HCT116 (cell line): ENCODE data around the gene SDK1. TPM values are rescaled to one million over a fixed set of nuclear protein-coding genes. Genes with fewer than 3 reads are reported as not detected.

ENCODE experiments used
- ATAC-seq: fragments of 200-7000 bp; cut with Tn5 transposase; 2 replicates; pipeline ENCODE4 v1.9.1; 2020; ENCODE audit warnings: mild to moderate bottlenecking, moderate library complexity
- BruUV-seq: library from RNA; stranded (reverse); fragments of 400-500 nt; replicated peaks from 2 replicates; lab custom pipeline; 2021; lab: Mats Ljungman, UMichigan
- CTCF ChIA-PET: fragments of 300-600 bp; sonication (Branson Sonifier 250); formaldehyde crosslinking; loops from one replicate; lab custom pipeline; 2021; ENCODE audit warnings: antibody characterized with exemption; lab: Charles Lee
- POLR2A ChIA-PET: fragments of 300-600, 350-600 bp; sonication (Branson Sonifier 250); formaldehyde crosslinking; loops from one replicate; lab custom pipeline; 2021; ENCODE audit warnings: antibody characterized with exemption; lab: Charles Lee
- RAD21 ChIA-PET, 2 experiments: fragments of 300-600 bp; sonication (Branson Sonifier 250); formaldehyde crosslinking; loops; one replicate each; lab custom pipeline; 2023; ENCODE audit warnings: low total read pairs in 2 of 2; ENCODE audit not compliant: uncharacterized antibody in 2 of 2, unreplicated experiment in 2 of 2, low non-redundant PET in 1 of 2; lab: Charles Lee
- DNase-seq: peaks from one replicate; pipeline ENCODE4 v3.0.0-alpha.2; 2010; ENCODE audit warnings: low read depth, low spot score
- H2AFZ ChIP-seq: fragments of 200-600 bp; shearing (Covaris generic), sonication (generic); 2 replicates; pipeline ENCODE4 v1.6.1; 2017; ENCODE audit warnings: low read depth, mixed run types, mixed read lengths, antibody characterized with exemption, low read length; ENCODE audit not compliant: poor library complexity, severe bottlenecking
- H3K27ac ChIP-seq: 2 replicates; pipeline ENCODE4 v1.5.1; 2012; ENCODE audit warnings: low read depth, low read length
- H3K27me3 ChIP-seq: fragments of 200-600 bp; sonication (generic); 2 replicates; pipeline ENCODE4 v1.6.1; 2016; ENCODE audit warnings: mixed run types, low read length, mixed read lengths; ENCODE audit not compliant: insufficient read depth
- H3K36me3 ChIP-seq, 2 experiments: fragments of 200-500 bp in 1 of 2; fragments of 200-600 bp in 1 of 2; sonication (Bioruptor generic) in 1 of 2; sonication (generic) in 1 of 2; 2 replicates each; pipeline versions ENCODE4 v1.5.1 to v1.6.1; 2014 to 2016; ENCODE audit warnings: low read length in 2 of 2, inconsistent platforms in 1 of 2, mixed read lengths in 1 of 2, mixed run types in 1 of 2; ENCODE audit not compliant: insufficient read depth in 2 of 2, control insufficient read depth in 1 of 2
- H3K4me1 ChIP-seq, 2 experiments: fragments of 200-600 bp in 1 of 2; sonication (generic) in 1 of 2; 2 replicates each; pipeline versions ENCODE4 v1.5.1 to v1.6.1; 2012 to 2017; ENCODE audit warnings: low read length in 2 of 2, inconsistent platforms in 1 of 2, mild to moderate bottlenecking in 1 of 2, mixed read lengths in 1 of 2, mixed run types in 1 of 2, moderate library complexity in 1 of 2; ENCODE audit not compliant: insufficient read depth in 2 of 2, control insufficient read depth in 1 of 2
- H3K4me2 ChIP-seq: fragments of 200-600 bp; sonication (generic); 2 replicates; pipeline ENCODE4 v1.6.1; 2017; ENCODE audit warnings: mixed run types, low read length, mixed read lengths
- H3K4me3 ChIP-seq, 2 experiments: fragments of 200-600 bp in 1 of 2; sonication (generic) in 1 of 2; replicated peaks in 1 of 2; 2 replicates each; pipeline ENCODE4 v1.5.1; 2011 to 2016; ENCODE audit warnings: low read length in 2 of 2, control low read depth in 1 of 2, low read depth in 1 of 2, mild to moderate bottlenecking in 1 of 2, mixed read lengths in 1 of 2, mixed run types in 1 of 2
- H3K79me2 ChIP-seq: fragments of 200-600 bp; sonication (generic); 2 replicates; pipeline ENCODE4 v1.6.1; 2017; ENCODE audit warnings: mild to moderate bottlenecking, mixed run types, low read length, moderate library complexity, mixed read lengths; ENCODE audit not compliant: insufficient read depth
- H3K9ac ChIP-seq: fragments of 200-600 bp; sonication (generic); 2 replicates; pipeline ENCODE4 v1.6.1; 2016; ENCODE audit warnings: low read length, mixed read lengths
- H3K9me2 ChIP-seq: fragments of 200-600 bp; sonication (generic), shearing (Covaris generic); 2 replicates; pipeline ENCODE4 v1.6.1; 2017; ENCODE audit warnings: mixed run types, mild to moderate bottlenecking, moderate library complexity; ENCODE audit not compliant: insufficient read depth
- H3K9me3 ChIP-seq, 2 experiments: fragments of 200-500 bp in 1 of 2; fragments of 200-600 bp in 1 of 2; sonication (Bioruptor generic) in 1 of 2; sonication (generic) in 1 of 2; 2 replicates each; pipeline ENCODE4 v1.6.1; 2014 to 2017; ENCODE audit warnings: low read length in 2 of 2, mixed read lengths in 2 of 2, inconsistent platforms in 1 of 2, low read depth in 1 of 2, mild to moderate bottlenecking in 1 of 2, mixed run types in 1 of 2, moderate library complexity in 1 of 2; ENCODE audit not compliant: control insufficient read depth in 1 of 2, insufficient read depth in 1 of 2
- H4K20me1 ChIP-seq: fragments of 200-600 bp; sonication (generic), shearing (Covaris generic); 2 replicates; pipeline ENCODE4 v1.6.1; 2017; ENCODE audit warnings: mixed run types, mild to moderate bottlenecking, moderate library complexity; ENCODE audit not compliant: insufficient read depth
- CBX3 ChIP-seq: IDR thresholded peaks from 2 replicates; pipeline ENCODE4 v1.6.1; 2012; ENCODE audit warnings: low read depth
- CTCF ChIP-seq, 3 experiments: fragments of 200-600 bp in 1 of 3; sonication (generic) in 1 of 3; IDR thresholded peaks in 2 of 3; conservative IDR thresholded peaks in 1 of 3; 2 replicates each; pipeline ENCODE4 v1.5.1; 2012 to 2017; ENCODE audit warnings: low read depth in 2 of 3, low read length in 2 of 3, antibody characterized with exemption in 1 of 3, borderline replicate concordance in 1 of 3, control low read depth in 1 of 3, mild to moderate bottlenecking in 1 of 3, mixed read lengths in 1 of 3, mixed run types in 1 of 3, moderate library complexity in 1 of 3; ENCODE audit not compliant: insufficient read depth in 1 of 3
- ELF1 ChIP-seq: IDR thresholded peaks from 2 replicates; pipeline ENCODE4 v1.6.1; 2012; ENCODE audit warnings: low read depth, borderline replicate concordance
- EZH2 ChIP-seq: fragments of 200-600 bp; sonication (generic); IDR thresholded peaks from 2 replicates; pipeline ENCODE4 v1.6.1; 2017; ENCODE audit warnings: antibody characterized with exemption, mixed run types
- EZH2phosphoT487 ChIP-seq: fragments of 200-600 bp; IDR thresholded peaks from 2 replicates; pipeline ENCODE4 v1.6.1; 2018; ENCODE audit warnings: antibody characterized with exemption, borderline replicate concordance
- FOSL1 ChIP-seq: IDR thresholded peaks from 2 replicates; pipeline ENCODE4 v1.6.1; 2012; ENCODE audit warnings: low read depth
- JUND ChIP-seq: IDR thresholded peaks from 2 replicates; pipeline ENCODE4 v1.6.1; 2012
- REST ChIP-seq: IDR thresholded peaks from 2 replicates; pipeline ENCODE4 v1.6.1; 2012; ENCODE audit warnings: low read depth
- SIN3A ChIP-seq: IDR thresholded peaks from 2 replicates; pipeline ENCODE4 v1.6.1; 2012; ENCODE audit warnings: low read depth
- SP1 ChIP-seq: IDR thresholded peaks from 2 replicates; pipeline ENCODE4 v1.6.1; 2012; ENCODE audit warnings: low read depth
- TCF7L2 ChIP-seq: IDR thresholded peaks from 2 replicates; pipeline ENCODE4 v1.7.0; 2011; ENCODE audit warnings: borderline replicate concordance, inconsistent platforms; ENCODE audit not compliant: insufficient read depth, insufficient read length; ENCODE audit errors: extremely low read depth
- ZNF274 ChIP-seq: fragments of 200-500 bp; sonication (Bioruptor generic); IDR thresholded peaks from 2 replicates; pipeline ENCODE4 v1.6.1; 2014; ENCODE audit warnings: mild to moderate bottlenecking, low read depth, low read length, inconsistent platforms
- intact Hi-C: fragments of 100-400 bp; cut with micrococcal nuclease; formaldehyde crosslinking; loops from 2 replicates; pipeline ENCODE4 v1.10.0; 2022
- total RNA-seq: library from RNA; stranded (reverse); gene quantifications from one replicate; pipeline ENCODE4 v1.2.1, GENCODE V29; 2021; ENCODE audit not compliant: unreplicated experiment

SDK1 gene
- total RNA-seq, 1 experiment from 2014 or later, result 0.05 TPM

- no peak for TF ChIP-seq FOSL1
- TF ChIP-seq SIN3A, result no peak
- TF ChIP-seq JUND, result no peak
- no peak for TF ChIP-seq EZH2phosphoT487
- TF ChIP-seq, all 23 proteins: peak for 0
Measured at GRCh38 chr7:4203626-4204512, 902.8 kb downstream of the SDK1 start (continued).

GRCh38 chr7:4204513-4205165 is 903.6 kb downstream of the SDK1 start:
- RAD21 ChIA-PET, result no interaction called here
- Histone ChIP-seq H4K20me1 (no peaks in the 10 kb centered on the region), H3K9ac (no peak overlapping the region), H3K4me2 (no peak overlapping the region), H3K27me3 (no peaks in the 10 kb centered on the region), H3K79me2 (no peaks in the 10 kb centered on the region), H3K9me2 (no peaks in the 10 kb centered on the region), H3K27ac (no peak overlapping the region)
- POLR2A ChIA-PET, result no interaction called here
- no peak for DNase-seq
- BruUV-seq, result no TSS peak
- intact Hi-C loops, result no loop called here
- TF ChIP-seq EZH2phosphoT487, result no peak
- TF ChIP-seq CTCF (IDR thresholded peaks at IDR 0.05 in 2 of 3, conservative IDR thresholded peaks at IDR 0.05 in 1 of 3; ENCODE audit: borderline replicate concordance in 1 of 3, insufficient read depth in 1 of 3, low read depth in 2 of 3, low read length in 2 of 3), result no peak
- no peak for TF ChIP-seq CBX3
- TF ChIP-seq SP1, result no peak
- TF ChIP-seq ELF1, result no peak
- no peak for TF ChIP-seq TCF7L2
- no peak for TF ChIP-seq SIN3A
- no peak for TF ChIP-seq ZNF274
- TF ChIP-seq REST, result no peak
- TF ChIP-seq EZH2, result no peak
- TF ChIP-seq, all 23 proteins: peak for 0
- H3K9me3 ChIP-seq, result no peaks in the 10 kb centered on the region
- no peaks in the 10 kb centered on the region for H3K36me3 ChIP-seq
- CTCF ChIA-PET, result no interaction called here
- no peak overlapping the region for H3K4me3 ChIP-seq
- no peak overlapping the region for H2AFZ ChIP-seq
- H3K4me1 ChIP-seq, result no peaks in the 10 kb centered on the region
- ATAC-seq, result no peak
